Activated CD4-positive, alpha-beta T cell treated with anti-CD3 and anti-CD28 coated beads, Interleukin-2, amount 50 U/mL, for 16 hours (primary cell): ENCODE results near the gene PDK1.

ENCODE experiments used
- DNase-seq: peaks from one replicate; pipeline ENCODE4 v3.0.0-alpha.2; 2020

Gene PDK1

GRCh38 chr2:172600557-172601008 is 44.7 kb downstream of the PDK1 start:
- no peak for DNase-seq

- DNase-seq, result no peak
These were observed 50.4 kb downstream of the PDK1 start for GRCh38 chr2:172606285-172606684.

- no peak for DNase-seq
These were observed 51.6 kb downstream of the PDK1 start for GRCh38 chr2:172607379-172607928.

GRCh38 chr2:172609488-172609887 is 53.6 kb downstream of the PDK1 start:
- no peak for DNase-seq

- no peak for DNase-seq
These were observed 56.2 kb downstream of the PDK1 start for GRCh38 chr2:172612051-172612450.

- DNase-seq, result no peak
These were observed 57.1 kb downstream of the PDK1 start for GRCh38 chr2:172613040-172613439.

GRCh38 chr2:172613615-172614231 is 57.8 kb downstream of the PDK1 start:
- no peak for DNase-seq

GRCh38 chr2:172614932-172615331 is 59.0 kb downstream of the PDK1 start:
- no peak for DNase-seq

- DNase-seq, result no peak
These were observed 59.9 kb downstream of the PDK1 start for GRCh38 chr2:172615727-172616261.

GRCh38 chr2:172617115-172617514 is 61.2 kb downstream of the PDK1 start:
- DNase-seq, result no peak

- no peak for DNase-seq
These were observed 67.5 kb downstream of the PDK1 start for GRCh38 chr2:172623249-172623965.

- DNase-seq, result no peak
These were observed 69.1 kb downstream of the PDK1 start for GRCh38 chr2:172624996-172625395.

GRCh38 chr2:172627181-172627580 is 71.3 kb downstream of the PDK1 start:
- no peak for DNase-seq

GRCh38 chr2:172628085-172628484 is 72.2 kb downstream of the PDK1 start:
- DNase-seq, result no peak

- no peak for DNase-seq
These were observed 73.7 kb downstream of the PDK1 start for GRCh38 chr2:172629586-172629985.

- DNase-seq, result no peak
These were observed 74.3 kb downstream of the PDK1 start for GRCh38 chr2:172630181-172630580.

GRCh38 chr2:172634477-172634876 is 78.6 kb downstream of the PDK1 start:
- no peak for DNase-seq

- no peak for DNase-seq
These were observed 79.7 kb downstream of the PDK1 start for GRCh38 chr2:172635548-172635947.

GRCh38 chr2:172639256-172639655 is 83.4 kb downstream of the PDK1 start:
- DNase-seq, result no peak

GRCh38 chr2:172639823-172640222 is 83.9 kb downstream of the PDK1 start:
- DNase-seq, result peak; percentile 3

- DNase-seq, result no peak
These were observed 84.5 kb downstream of the PDK1 start for GRCh38 chr2:172640389-172640788.

- DNase-seq, result no peak
These were observed 86.6 kb downstream of the PDK1 start for GRCh38 chr2:172642301-172643020.

- DNase-seq, result peak; percentile 8
These were observed 87.3 kb downstream of the PDK1 start for GRCh38 chr2:172643142-172643541.
